Ovary (tissue), 9 donors: ENCODE results near the gene S100A6. TPM values are rescaled to one million over a fixed set of nuclear protein-coding genes. Genes with fewer than 3 reads are reported as not detected.

ENCODE experiments used
- DNase-seq, 5 donors: peaks; one replicate each; pipeline ENCODE4 v3.0.0-alpha.2; 2019 to 2020
- H3K27ac ChIP-seq, 2 donors: fragments of 200-600 bp; one replicate each; pipeline versions ENCODE4 v1.5.1 to v1.8.0; 2019 to 2022
- H3K27me3 ChIP-seq: fragments of 200-600 bp; one replicate; pipeline ENCODE4 v1.8.0; 2022
- H3K36me3 ChIP-seq: fragments of 200-600 bp; sonication (generic); one replicate; pipeline ENCODE4 v1.5.1; 2019
- H3K4me1 ChIP-seq: one replicate; pipeline ENCODE4 v1.8.1; 2013; ENCODE audit warnings: mild to moderate bottlenecking, moderate library complexity; ENCODE audit not compliant: insufficient read depth
- H3K4me3 ChIP-seq: fragments of 200-600 bp; sonication (generic); one replicate; pipeline ENCODE4 v1.5.1; 2017
- H3K9me3 ChIP-seq, 2 donors: fragments of 200-600 bp in 1 of 2; sonication (generic) in 1 of 2; one replicate each; pipeline versions ENCODE4 v1.5.1 to v1.8.1; 2013 to 2019; ENCODE audit warnings: mild to moderate bottlenecking in 1 of 2, moderate library complexity in 1 of 2
- EP300 ChIP-seq: sonication (generic); formaldehyde crosslinking; IDR thresholded peaks from one replicate; pipeline ENCODE4 v1.6.1; 2017; ENCODE audit warnings: antibody characterized with exemption
- POLR2A ChIP-seq: fragments of 450-650 bp; IDR thresholded peaks from one replicate; pipeline ENCODE4 v1.6.1; 2017; ENCODE audit warnings: antibody characterized with exemption, mild to moderate bottlenecking, moderate library complexity
- WGBS, 3 donors: extraction: QIAGEN DNeasy Blood & Tissue Kit in 1 of 3; methylation state at CpG; one replicate each; pipeline versions ENCODE4 v1.1.5 to v1.1.7; 2013 to 2017; 5-methylcytosine and 5-hydroxymethylcytosine counted together
- intact Hi-C, 4 donors: fragments of 100-400 bp; cut with DNase I; formaldehyde crosslinking; loops; one replicate each; pipeline versions ENCODE4 v1.11.0 to v1.15.1; 2022 to 2023
- polyA plus RNA-seq, 2 donors: library from polyadenylated mRNA; stranded (reverse); fragments of 200-250 nt in 1 of 2; fragments of 350-450 nt in 1 of 2; fragmentation: Illumina TruSeq in 1 of 2; extraction: RNeasy Lipid Tissue Mini Kit (QIAGEN cat#74804) in 1 of 2; gene quantifications; one replicate each; pipeline ENCODE4 v1.2.3, GENCODE V29; 2013 to 2014
- total RNA-seq, 7 donors: library from RNA; depleted of rRNA in 2 of 7; stranded (reverse); fragments of >200 nt in 2 of 7; fragmentation: NEBNext Ultra II Directional in 3 of 7; extraction: Animal tissue kit (Norgen Biotek cat#: 25700) in 3 of 7; gene quantifications; one replicate each; pipeline versions ENCODE4 v1.1.0 to v1.2.4, GENCODE V29; 2016 to 2023
- TF ChIP-seq, protein P1 (sequence below), 3 donors: fragments of 450-650 bp in 2 of 3; fragments of 200-600 bp in 1 of 3; IDR thresholded peaks; one replicate each; pipeline versions ENCODE4 v1.5.1 to v1.8.0; 2016 to 2022; ENCODE audit warnings: antibody characterized with exemption in 3 of 3, mild to moderate bottlenecking in 1 of 3
- donor health status: DM: no; HTN: no; CAD: no; lungs with moderate emphysema.
- donor health status: DM: no; HTN: no; CAD: no.
- donor health status: Bipolar disorder and iron deficiency.
- donor health status: DM: yes; HTN: yes; CAD: no.
- donor health status: DM: no; HTN: no; CAD: no.
- donor health status: DM: yes; HTN: yes; CAD: no.

Gene S100A6
- total and polyA plus RNA-seq, 9 donors, result 170 to 764 (median 460) TPM

DNA sequence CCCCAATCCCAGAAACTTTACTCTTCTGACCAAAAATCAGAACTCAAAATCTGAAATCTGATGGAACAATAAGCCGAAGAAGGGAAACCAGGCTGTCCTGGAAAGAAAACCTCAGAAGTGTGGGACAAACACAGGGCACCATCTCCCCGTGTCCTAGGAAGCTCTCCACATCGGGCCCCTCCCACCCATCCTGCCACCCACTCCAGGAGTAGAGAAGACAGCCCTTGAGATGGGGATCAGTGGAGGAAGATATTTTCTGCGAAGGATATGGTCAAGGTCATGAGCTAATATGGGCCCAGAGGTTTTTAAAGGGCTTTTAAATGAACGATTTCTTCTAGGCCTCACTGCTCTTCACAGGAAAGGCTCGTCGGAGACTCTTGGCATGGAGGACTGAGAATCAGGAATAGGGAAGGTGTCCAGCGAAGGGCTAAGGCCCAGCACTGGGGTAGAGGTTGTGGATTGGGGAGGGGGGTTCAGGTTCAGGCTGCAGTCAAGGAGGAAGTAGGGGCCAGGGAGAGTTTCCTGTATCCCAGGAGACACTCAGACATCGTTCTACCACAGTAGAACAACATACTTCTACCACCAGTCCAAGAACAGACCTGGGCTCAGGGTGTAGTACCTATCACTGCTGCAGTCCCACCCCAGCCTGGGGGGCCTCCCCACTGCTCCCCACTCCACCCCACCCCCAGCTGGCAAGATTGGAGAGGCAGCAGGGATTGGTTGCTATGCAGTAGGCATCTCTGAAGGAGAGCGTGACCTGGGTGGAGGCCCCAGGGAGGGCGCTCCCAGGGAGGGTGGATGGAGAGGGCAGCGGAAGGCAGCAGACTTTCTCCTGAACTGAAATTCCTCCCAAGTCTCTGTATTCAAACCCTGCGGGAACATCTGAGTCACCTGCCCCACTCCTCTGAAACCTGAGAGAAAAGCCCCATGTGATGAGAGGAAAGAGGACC lies 6.1 kb upstream of the S100A6 start:
- Histone ChIP-seq H3K27ac (no peak overlapping the region), H3K27me3 (no peaks in the 10 kb centered on the region), H3K4me1 (peaks cover 18% of the 10 kb centered on the region), H3K4me3 (no peak overlapping the region), H3K36me3 (no peaks in the 10 kb centered on the region), H3K9me3 (no peaks in the 10 kb centered on the region)
- intact Hi-C loops, result no loop called here
- TF ChIP-seq EP300, result no peak
- TF ChIP-seq POLR2A, result no peak
- TF ChIP-seq, protein P1, sequence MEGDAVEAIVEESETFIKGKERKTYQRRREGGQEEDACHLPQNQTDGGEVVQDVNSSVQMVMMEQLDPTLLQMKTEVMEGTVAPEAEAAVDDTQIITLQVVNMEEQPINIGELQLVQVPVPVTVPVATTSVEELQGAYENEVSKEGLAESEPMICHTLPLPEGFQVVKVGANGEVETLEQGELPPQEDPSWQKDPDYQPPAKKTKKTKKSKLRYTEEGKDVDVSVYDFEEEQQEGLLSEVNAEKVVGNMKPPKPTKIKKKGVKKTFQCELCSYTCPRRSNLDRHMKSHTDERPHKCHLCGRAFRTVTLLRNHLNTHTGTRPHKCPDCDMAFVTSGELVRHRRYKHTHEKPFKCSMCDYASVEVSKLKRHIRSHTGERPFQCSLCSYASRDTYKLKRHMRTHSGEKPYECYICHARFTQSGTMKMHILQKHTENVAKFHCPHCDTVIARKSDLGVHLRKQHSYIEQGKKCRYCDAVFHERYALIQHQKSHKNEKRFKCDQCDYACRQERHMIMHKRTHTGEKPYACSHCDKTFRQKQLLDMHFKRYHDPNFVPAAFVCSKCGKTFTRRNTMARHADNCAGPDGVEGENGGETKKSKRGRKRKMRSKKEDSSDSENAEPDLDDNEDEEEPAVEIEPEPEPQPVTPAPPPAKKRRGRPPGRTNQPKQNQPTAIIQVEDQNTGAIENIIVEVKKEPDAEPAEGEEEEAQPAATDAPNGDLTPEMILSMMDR (IDR thresholded peaks at IDR 0.05), result no peak
- 65 to 74% (median 73%) methylated on average over 13 of the region's 13 CpGs for WGBS, 3 donors
- DNase-seq, result peak in 2 of 5 donors; percentile 6 to 20

DNA sequence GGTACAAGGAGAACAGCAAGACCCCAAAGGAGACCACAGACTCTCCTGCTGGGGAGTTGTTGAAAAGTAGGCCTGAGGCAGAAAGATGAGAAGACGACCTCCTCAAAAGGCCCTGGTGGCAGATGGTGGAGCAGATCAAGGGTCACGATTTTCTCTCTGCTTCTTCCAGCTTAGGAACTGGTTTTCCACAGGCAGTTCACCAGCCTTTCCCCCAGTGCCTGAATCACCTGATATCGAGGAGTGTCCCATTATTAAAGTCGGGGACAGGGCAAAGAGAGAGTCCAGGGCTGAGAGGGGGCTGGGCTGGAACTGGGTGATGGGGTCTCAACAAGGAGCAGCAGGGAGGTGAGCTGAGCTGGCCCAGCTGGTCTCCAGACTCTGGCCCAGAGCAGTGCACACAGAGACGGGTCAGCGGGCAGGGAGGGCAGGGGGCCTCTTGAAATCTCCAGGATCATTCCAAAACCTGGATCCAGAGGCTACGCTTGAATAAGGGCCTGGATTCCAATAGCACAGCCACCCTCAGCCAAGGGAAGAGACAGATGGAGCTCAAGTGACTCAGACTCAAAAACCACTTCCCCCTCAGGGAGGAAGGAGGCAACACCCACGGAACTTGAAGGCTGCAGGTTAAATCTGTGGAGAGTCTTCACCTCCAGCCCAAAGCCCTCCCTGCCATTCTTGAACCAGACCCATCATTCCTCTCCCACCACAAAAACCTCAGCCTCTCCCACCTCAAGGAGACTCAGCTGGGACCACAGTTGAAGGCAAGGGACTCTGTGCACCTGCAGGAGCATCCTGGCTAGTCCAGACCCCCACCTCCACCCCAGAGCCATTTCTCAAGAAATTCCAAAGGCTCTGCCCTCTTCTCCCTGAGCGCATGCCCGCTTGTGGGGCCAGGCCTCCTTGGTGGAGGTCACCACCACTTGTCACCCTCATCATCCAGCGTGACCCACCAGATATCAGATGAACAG lies 4.9 kb upstream of the S100A6 start, which contains the start of gene S100A5:
TSS of gene S100A5 (minus strand) at position 541 of the 968 bp plus-strand sequence. CDS start 743 bp downstream, outside the sequence.
- Histone ChIP-seq H3K27ac (no peak within 1 kb of the TSS), H3K4me1 (peaks cover 20% of the 10 kb centered on the region), H3K4me3 (no peak within 1 kb of the TSS), H3K9me3 (no peaks in the 10 kb centered on the region), H3K27me3 (no peaks in the 10 kb centered on the region), H3K36me3 (no peaks in the 10 kb centered on the region)
- peak in 2 of 5 donors; percentile 3 to 16 for DNase-seq
- TF ChIP-seq, protein P1 (IDR thresholded peaks at IDR 0.05), result no peak
- TF ChIP-seq EP300 (no peak), POLR2A (no peak)
- 85 to 88% (median 87%) methylated on average over 11 of the region's 11 CpGs for WGBS, 3 donors
- intact Hi-C loops, result no loop called here

GRCh38 chr1:153539395-153540093 lies 3.8 kb upstream of the S100A6 start:
- Histone ChIP-seq H3K27ac (no peak overlapping the region), H3K4me3 (no peak overlapping the region), H3K4me1 (peaks cover 15% of the 10 kb centered on the region), H3K27me3 (no peaks in the 10 kb centered on the region), H3K36me3 (no peaks in the 10 kb centered on the region), H3K9me3 (no peaks in the 10 kb centered on the region)
- intact Hi-C loops, result no loop called here
- DNase-seq, result peak in 1 of 5 donors; percentile 10
- WGBS, 3 donors, result 86 to 87% (median 87%) methylated on average over 4 of the region's 4 CpGs
- TF ChIP-seq, protein P1 (IDR thresholded peaks at IDR 0.05), result no peak
- TF ChIP-seq POLR2A (no peak), EP300 (no peak)
